ENCODE measurements around the gene LYZL1.
"Not testable (repeated sequence)": the region's sequence is repeated elsewhere in the genome, so short reads cannot be mapped to it uniquely, and the experiment has no call there.

LYZL1 gene

GRCh38 chr10:29308142-29308541, 19.3 kb downstream of the LYZL1 start:
- not testable (repeated sequence) for DNase-seq (ENCODE audit: low spot score)

- no peak for DNase-seq (ENCODE audit: low spot score)
Measured at GRCh38 chr10:29309465-29309864, 20.6 kb downstream of the LYZL1 start.

GRCh38 chr10:29310463-29310862, 21.6 kb downstream of the LYZL1 start:
- not testable (repeated sequence) for DNase-seq (ENCODE audit: low spot score)

- DNase-seq (ENCODE audit: low spot score) = no peak
Measured at GRCh38 chr10:29313071-29313470, 24.2 kb downstream of the LYZL1 start.

DNA sequence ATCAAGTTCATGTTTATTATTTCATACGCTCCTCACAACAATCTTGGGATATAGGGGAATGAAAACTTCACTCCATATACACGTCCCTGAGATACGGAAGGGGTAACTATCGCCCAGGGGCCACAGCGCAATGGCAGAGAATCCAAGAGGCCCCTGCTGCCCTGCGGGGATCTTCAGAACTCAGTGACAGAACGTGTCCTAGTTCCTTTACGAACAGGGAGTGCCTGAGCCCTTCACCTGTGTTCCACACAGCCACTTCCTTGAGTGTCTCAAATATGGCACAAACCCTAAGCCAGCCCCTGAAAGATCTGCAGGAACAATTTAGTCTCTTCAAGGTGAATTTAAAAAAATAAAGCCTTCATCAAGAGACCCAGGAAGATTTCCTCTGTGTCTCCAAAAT, 25.9 kb downstream of the LYZL1 start:
- DNase-seq (ENCODE audit: low spot score) = no peak

DNA sequence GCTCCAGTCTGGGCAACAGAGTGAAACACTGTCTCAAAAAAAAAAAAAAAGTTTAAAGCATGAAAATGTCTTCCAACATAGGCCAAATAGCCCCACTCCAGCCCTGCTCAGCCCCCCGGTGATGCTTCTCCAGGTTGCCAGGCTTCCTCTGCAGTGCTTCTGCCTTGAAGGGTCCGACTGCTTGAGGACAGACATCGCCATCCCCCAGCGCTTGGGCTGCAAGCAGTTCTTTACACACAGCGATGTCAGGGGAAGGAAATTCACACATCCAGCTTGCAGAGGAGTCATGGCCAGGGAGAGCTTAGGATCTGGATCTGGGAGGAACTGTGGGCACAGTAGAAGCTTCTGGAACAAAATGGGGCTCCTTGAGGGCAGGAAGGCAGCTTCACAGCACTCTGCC, 26.9 kb downstream of the LYZL1 start:
- no peak for DNase-seq (ENCODE audit: low spot score)

DNA sequence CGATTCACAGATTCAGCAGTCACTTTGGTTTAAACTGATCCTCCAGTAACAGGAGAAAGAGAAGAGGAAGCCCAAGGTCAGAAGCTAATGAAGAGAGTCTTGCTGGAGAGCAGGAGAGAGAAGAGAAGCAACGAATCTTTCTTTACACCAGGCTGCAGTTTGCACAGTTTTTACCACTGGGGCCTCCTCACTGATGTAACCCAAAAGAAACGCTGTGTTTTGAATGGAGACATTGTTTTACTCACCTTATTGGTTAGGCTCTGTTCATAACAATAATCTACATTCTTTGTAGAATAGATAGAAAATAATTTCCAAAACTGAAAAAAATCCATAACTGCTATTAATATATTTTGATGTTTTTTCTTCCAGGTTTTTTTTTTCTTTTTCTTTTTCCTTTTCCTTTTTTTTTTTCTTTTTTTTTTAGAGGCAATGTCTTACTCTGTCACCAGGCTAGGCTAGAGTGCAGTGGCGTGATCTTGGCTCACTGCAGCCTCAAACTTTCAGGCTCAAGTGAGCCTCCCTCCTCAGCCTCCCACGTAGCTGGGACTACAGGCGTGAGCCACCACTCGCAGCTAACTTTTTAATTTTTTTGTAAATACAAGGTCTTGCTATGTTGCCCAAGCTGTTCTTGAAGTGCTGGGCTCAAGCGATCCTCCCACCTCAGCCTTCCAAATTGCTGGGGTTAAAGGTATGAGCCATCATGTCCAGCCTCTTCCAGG, 27.6 kb downstream of the LYZL1 start:
- DNase-seq (ENCODE audit: low spot score) = no peak

- peak; percentile 55 for DNase-seq (ENCODE audit: low spot score)
Measured at GRCh38 chr10:29317027-29317420, 28.2 kb downstream of the LYZL1 start.

- no peak for DNase-seq (ENCODE audit: low spot score)
Measured at GRCh38 chr10:29317423-29318021, 28.7 kb downstream of the LYZL1 start.

- DNase-seq (ENCODE audit: low spot score) = peak; percentile 19
Measured at GRCh38 chr10:29318141-29319071, 29.5 kb downstream of the LYZL1 start.

DNA sequence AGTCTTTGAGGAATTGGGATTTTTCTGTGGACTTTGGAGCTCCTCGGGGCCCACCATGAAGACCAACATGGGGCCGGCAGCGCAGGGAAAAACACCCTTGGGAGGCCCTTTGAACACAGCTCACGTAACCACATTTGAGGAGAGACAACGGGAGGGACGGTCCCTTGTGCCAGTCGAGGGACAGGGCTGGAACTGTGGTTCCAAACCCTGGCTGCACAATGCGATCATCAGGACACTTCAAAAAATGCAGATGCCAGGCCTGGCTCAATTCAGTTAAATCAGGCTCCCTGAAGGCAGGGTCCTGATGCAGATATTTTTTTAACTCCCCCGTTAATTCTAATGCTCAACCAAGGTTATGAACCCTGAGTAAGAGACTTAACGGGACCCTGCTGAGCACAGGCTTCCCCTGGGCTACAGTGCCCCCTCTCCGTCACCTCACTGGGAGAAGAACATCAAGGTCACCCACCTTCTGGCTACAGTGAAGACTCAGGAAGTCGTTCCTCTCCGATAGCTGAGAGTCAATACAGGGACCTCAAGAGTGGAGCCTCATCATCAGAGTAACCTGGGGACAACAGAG, 30.4 kb downstream of the LYZL1 start:
- no peak for DNase-seq (ENCODE audit: low spot score)

DNA sequence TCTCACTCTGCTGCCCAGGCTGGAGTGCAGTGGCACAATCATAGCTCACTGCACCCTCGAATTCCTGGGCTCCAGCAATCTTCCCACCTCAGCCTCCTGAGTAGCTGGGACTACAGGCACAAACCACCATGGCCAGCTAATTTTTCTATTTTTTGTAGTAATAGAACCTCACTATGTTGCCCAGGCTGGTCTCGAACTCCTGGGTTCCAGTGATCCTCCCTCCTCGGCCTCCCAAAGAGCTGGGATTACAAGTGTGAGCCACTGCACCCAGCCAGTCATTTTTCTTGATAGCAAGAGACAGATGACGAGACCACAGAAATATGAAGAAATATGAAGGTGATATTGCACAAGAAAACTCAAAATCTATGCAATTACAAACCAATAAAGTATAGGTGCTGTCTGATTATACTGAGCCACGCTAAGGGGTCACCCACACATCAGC, 31.8 kb downstream of the LYZL1 start:
- not testable (repeated sequence) for DNase-seq (ENCODE audit: low spot score)

GRCh38 chr10:29321656-29322055, 32.8 kb downstream of the LYZL1 start:
- no peak for DNase-seq (ENCODE audit: low spot score)

GRCh38 chr10:29322918-29323317, 34.0 kb downstream of the LYZL1 start:
- DNase-seq (ENCODE audit: low spot score) = no peak

GRCh38 chr10:29323367-29323766, 34.5 kb downstream of the LYZL1 start:
- DNase-seq (ENCODE audit: low spot score) = no peak

GRCh38 chr10:29324220-29324841, 35.5 kb downstream of the LYZL1 start:
- DNase-seq (ENCODE audit: low spot score) = no peak

GRCh38 chr10:29326299-29326698, 37.4 kb downstream of the LYZL1 start:
- DNase-seq (ENCODE audit: low spot score) = no peak

GRCh38 chr10:29326886-29327745, 38.2 kb downstream of the LYZL1 start:
- DNase-seq (ENCODE audit: low spot score) = no peak

- no peak for DNase-seq (ENCODE audit: low spot score)
Measured at GRCh38 chr10:29327746-29328102, 38.9 kb downstream of the LYZL1 start.

DNA sequence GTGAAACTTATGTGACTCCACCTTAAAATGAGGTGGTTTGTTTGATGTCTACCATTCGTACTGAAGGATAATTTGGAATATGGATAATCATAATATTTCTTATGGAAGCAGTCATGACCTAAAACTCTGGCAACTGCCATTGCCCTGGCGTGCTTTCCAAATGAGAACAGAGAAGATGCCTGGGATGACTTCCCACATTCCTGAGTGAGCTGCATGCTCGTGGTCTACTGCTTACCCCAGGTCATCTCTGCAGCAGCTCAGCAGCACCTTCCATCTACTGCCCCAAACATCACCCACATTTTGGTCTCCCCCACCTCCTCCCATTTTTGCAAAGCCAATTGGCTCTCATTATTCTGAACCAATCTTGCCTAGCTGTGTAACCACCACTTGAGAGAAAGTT, 40.1 kb downstream of the LYZL1 start:
- DNase-seq (ENCODE audit: low spot score) = no peak

DNA sequence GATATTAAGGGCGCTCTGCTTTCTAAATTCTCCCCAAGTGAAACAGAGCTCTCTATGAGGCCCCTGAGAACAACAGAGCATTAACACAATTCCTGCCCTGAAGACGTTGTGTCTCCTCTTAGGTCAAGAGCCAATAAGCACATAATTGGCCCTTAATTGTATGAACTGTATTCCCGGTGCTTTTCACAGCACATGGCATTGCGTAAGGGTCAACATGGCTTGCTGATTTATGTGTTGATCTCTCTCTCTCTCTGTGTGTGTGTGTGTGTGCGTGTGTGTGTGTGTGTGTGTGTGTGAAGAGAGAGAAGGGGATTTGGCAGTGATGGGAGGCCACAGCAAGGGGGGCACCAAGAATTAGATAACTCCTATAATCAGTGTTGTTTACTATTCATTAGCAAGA, 40.5 kb downstream of the LYZL1 start:
- no peak for DNase-seq (ENCODE audit: low spot score)
